SK-N-SH treated with all-trans-retinoic acid at 6 μM for 48 hours (cell line): ENCODE results near the gene HSD17B8.

Experiments
- ATAC-seq: fragments of 200-7000 bp; cut with Tn5 transposase; 3 replicates; pipeline ENCODE4 v1.9.1; 2020; ENCODE audit warnings: mild to moderate bottlenecking, moderate library complexity
- ARNTL ChIP-seq: fragments of 450-650 bp; formaldehyde crosslinking; IDR thresholded peaks from 2 replicates; pipeline ENCODE4 v1.5.0; 2020; ENCODE audit warnings: low read depth, mild to moderate bottlenecking, moderate library complexity, borderline replicate concordance
- BACH2 ChIP-seq: fragments of 250-450 bp; sonication (Bioruptor Pico); IDR thresholded peaks from 2 replicates; pipeline ENCODE4 v1.9.0; 2021; ENCODE audit warnings: mild to moderate bottlenecking, borderline replicate concordance
- CSDC2 ChIP-seq: fragments of 250-450 bp; sonication (Bioruptor Pico); IDR thresholded peaks from 2 replicates; pipeline ENCODE4 v1.5.0; 2020; ENCODE audit warnings: mild to moderate bottlenecking, moderate library complexity
- ESRRG ChIP-seq: fragments of 250-450 bp; sonication (Bioruptor Pico); IDR thresholded peaks from 2 replicates; pipeline ENCODE4 v1.6.1; 2021; ENCODE audit warnings: mild to moderate bottlenecking
- GLIS3 ChIP-seq: fragments of 250-450 bp; sonication (Bioruptor Pico); IDR thresholded peaks from 2 replicates; pipeline ENCODE4 v1.5.0; 2020; ENCODE audit warnings: mild to moderate bottlenecking, moderate library complexity
- ISL1 ChIP-seq: fragments of 250-450 bp; sonication (Bioruptor Pico); IDR thresholded peaks from 2 replicates; pipeline ENCODE4 v2.1.2; 2022; ENCODE audit warnings: mild to moderate bottlenecking, moderate library complexity
- OSR1 ChIP-seq: fragments of 250-450 bp; sonication (Bioruptor Pico); IDR thresholded peaks from 2 replicates; pipeline ENCODE4 v1.8.0; 2022; ENCODE audit warnings: moderate library complexity, mild to moderate bottlenecking, inconsistent platforms
- PPARA ChIP-seq: fragments of 250-450 bp; sonication (Bioruptor Pico); IDR thresholded peaks from 2 replicates; pipeline ENCODE4 v1.5.0; 2020; ENCODE audit warnings: mild to moderate bottlenecking, borderline replicate concordance
- RARB ChIP-seq: fragments of 250-450 bp; sonication (Bioruptor Pico); IDR thresholded peaks from 2 replicates; pipeline ENCODE4 v1.8.0; 2021; ENCODE audit warnings: mild to moderate bottlenecking, moderate library complexity
- SNAI2 ChIP-seq: fragments of 250-450 bp; sonication (Bioruptor Pico); IDR thresholded peaks from 2 replicates; pipeline ENCODE4 v1.5.0; 2020; ENCODE audit warnings: mild to moderate bottlenecking, moderate library complexity
- ZC3H10 ChIP-seq: fragments of 250-450 bp; sonication (Bioruptor Pico); IDR thresholded peaks from 2 replicates; pipeline ENCODE4 v1.5.1; 2021; ENCODE audit warnings: mild to moderate bottlenecking, moderate library complexity
- ZFP3 ChIP-seq: fragments of 250-450 bp; sonication (Bioruptor Pico); IDR thresholded peaks from 2 replicates; pipeline ENCODE4 v1.5.0; 2020; ENCODE audit warnings: mild to moderate bottlenecking, moderate library complexity
- ZFP30 ChIP-seq: fragments of 450-650 bp; formaldehyde crosslinking; IDR thresholded peaks from 2 replicates; pipeline ENCODE4 v1.5.0; 2022; ENCODE audit warnings: mild to moderate bottlenecking, moderate library complexity
- ZNF565 ChIP-seq: fragments of 450-650 bp; formaldehyde crosslinking; conservative IDR thresholded peaks from 2 replicates; pipeline ENCODE4 v1.5.0; 2020; ENCODE audit warnings: low read depth, mild to moderate bottlenecking, moderate library complexity
- ZNF70 ChIP-seq: fragments of 450-650 bp; formaldehyde crosslinking; IDR thresholded peaks from 2 replicates; pipeline ENCODE4 v1.5.0; 2020; ENCODE audit warnings: mild to moderate bottlenecking, moderate library complexity
- ZNF8 ChIP-seq: fragments of 450-650 bp; formaldehyde crosslinking; IDR thresholded peaks from 2 replicates; pipeline ENCODE4 v1.5.0; 2020; ENCODE audit warnings: mild to moderate bottlenecking, moderate library complexity
- TF ChIP-seq, protein P1 (sequence below): fragments of 250-450 bp; sonication (Bioruptor Pico); IDR thresholded peaks from 2 replicates; pipeline ENCODE4 v1.5.1; 2020; ENCODE audit warnings: low read depth, mild to moderate bottlenecking, moderate library complexity
- TF ChIP-seq, protein P2 (sequence below): fragments of 250-450 bp; sonication (Bioruptor Pico); IDR thresholded peaks from 2 replicates; pipeline ENCODE4 v1.5.0; 2020; ENCODE audit warnings: mild to moderate bottlenecking, moderate library complexity
- TF ChIP-seq, protein P3 (sequence below): fragments of 250-450 bp; sonication (Bioruptor Pico); IDR thresholded peaks from 2 replicates; pipeline ENCODE4 v1.5.1; 2021; ENCODE audit warnings: mild to moderate bottlenecking, moderate library complexity
- TF ChIP-seq, protein P4 (sequence below): fragments of 250-450 bp; sonication (Bioruptor Pico); IDR thresholded peaks from 2 replicates; pipeline ENCODE4 v1.8.0; 2020; ENCODE audit warnings: mild to moderate bottlenecking, moderate library complexity, borderline replicate concordance
- TF ChIP-seq, protein P5 (sequence below): fragments of 250-450 bp; sonication (Bioruptor Pico); IDR thresholded peaks from 2 replicates; pipeline ENCODE4 v1.8.0; 2021; ENCODE audit warnings: low read depth, mild to moderate bottlenecking, moderate library complexity, borderline replicate concordance

Gene HSD17B8

DNA sequence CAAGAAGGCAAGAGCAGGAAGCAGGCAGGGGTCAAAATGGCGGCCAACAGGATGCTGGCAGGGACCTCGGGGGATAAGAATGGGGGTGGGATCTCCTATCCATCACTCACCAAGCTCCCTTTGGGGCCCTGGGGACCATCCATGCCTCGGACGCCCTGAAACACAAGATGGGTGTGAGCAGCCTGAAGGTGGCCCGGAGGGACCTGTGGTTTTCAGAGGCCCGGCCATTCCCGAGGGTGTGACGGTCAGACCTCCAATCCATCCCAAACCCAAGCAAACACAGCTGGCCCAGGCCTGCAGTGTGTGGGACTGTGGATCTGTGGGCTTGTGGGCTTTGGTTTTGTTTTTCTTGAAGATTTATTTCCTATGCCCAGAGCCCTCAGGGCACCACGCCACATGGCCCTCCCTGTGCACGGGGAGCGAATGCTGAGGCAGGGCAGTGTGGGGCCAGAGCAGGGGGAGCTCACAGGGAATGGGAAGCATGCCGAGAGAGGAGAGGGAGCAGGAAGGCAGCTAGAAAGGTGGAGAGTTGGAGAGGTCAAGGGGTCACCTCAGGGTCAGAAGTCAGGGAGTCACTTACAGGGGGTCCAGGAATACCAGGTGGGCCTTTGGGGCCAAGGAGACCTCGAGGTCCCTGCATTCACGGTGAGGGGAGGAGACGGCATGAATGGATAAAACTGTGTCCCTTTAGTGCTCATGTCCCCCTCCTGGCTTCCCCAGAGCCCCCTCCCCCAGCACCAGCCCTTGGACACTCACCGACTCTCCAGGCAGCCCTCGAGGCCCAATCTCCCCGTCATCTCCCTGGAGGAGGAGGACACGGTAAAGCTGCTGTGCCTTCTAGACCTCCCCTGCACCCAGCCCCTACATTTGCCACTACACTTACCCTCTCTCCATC is 26.7 kb upstream of the HSD17B8 start:
- ATAC-seq: no peak
- no peak for TF ChIP-seq ZFP3 (CRISPR knock-in tag)
- TF ChIP-seq ZNF70 (CRISPR knock-in tag): no peak
- TF ChIP-seq, protein P1, sequence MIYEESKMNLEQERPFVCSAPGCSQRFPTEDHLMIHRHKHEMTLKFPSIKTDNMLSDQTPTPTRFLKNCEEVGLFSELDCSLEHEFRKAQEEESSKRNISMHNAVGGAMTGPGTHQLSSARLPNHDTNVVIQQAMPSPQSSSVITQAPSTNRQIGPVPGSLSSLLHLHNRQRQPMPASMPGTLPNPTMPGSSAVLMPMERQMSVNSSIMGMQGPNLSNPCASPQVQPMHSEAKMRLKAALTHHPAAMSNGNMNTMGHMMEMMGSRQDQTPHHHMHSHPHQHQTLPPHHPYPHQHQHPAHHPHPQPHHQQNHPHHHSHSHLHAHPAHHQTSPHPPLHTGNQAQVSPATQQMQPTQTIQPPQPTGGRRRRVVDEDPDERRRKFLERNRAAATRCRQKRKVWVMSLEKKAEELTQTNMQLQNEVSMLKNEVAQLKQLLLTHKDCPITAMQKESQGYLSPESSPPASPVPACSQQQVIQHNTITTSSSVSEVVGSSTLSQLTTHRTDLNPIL: no peak
- TF ChIP-seq PPARA: no peak
- no peak for TF ChIP-seq ESRRG
- TF ChIP-seq ISL1: no peak
- TF ChIP-seq ZNF565 (CRISPR knock-in tag): no peak
- TF ChIP-seq BACH2 (CRISPR knock-in tag): no peak
- no peak for TF ChIP-seq OSR1 (CRISPR knock-in tag)
- no peak for TF ChIP-seq ARNTL (CRISPR knock-in tag)
- TF ChIP-seq, protein P2, sequence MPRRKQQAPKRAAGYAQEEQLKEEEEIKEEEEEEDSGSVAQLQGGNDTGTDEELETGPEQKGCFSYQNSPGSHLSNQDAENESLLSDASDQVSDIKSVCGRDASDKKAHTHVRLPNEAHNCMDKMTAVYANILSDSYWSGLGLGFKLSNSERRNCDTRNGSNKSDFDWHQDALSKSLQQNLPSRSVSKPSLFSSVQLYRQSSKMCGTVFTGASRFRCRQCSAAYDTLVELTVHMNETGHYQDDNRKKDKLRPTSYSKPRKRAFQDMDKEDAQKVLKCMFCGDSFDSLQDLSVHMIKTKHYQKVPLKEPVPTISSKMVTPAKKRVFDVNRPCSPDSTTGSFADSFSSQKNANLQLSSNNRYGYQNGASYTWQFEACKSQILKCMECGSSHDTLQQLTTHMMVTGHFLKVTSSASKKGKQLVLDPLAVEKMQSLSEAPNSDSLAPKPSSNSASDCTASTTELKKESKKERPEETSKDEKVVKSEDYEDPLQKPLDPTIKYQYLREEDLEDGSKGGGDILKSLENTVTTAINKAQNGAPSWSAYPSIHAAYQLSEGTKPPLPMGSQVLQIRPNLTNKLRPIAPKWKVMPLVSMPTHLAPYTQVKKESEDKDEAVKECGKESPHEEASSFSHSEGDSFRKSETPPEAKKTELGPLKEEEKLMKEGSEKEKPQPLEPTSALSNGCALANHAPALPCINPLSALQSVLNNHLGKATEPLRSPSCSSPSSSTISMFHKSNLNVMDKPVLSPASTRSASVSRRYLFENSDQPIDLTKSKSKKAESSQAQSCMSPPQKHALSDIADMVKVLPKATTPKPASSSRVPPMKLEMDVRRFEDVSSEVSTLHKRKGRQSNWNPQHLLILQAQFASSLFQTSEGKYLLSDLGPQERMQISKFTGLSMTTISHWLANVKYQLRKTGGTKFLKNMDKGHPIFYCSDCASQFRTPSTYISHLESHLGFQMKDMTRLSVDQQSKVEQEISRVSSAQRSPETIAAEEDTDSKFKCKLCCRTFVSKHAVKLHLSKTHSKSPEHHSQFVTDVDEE (CRISPR knock-in tag): no peak
- no peak for TF ChIP-seq ZC3H10 (CRISPR knock-in tag)
- TF ChIP-seq, protein P3, sequence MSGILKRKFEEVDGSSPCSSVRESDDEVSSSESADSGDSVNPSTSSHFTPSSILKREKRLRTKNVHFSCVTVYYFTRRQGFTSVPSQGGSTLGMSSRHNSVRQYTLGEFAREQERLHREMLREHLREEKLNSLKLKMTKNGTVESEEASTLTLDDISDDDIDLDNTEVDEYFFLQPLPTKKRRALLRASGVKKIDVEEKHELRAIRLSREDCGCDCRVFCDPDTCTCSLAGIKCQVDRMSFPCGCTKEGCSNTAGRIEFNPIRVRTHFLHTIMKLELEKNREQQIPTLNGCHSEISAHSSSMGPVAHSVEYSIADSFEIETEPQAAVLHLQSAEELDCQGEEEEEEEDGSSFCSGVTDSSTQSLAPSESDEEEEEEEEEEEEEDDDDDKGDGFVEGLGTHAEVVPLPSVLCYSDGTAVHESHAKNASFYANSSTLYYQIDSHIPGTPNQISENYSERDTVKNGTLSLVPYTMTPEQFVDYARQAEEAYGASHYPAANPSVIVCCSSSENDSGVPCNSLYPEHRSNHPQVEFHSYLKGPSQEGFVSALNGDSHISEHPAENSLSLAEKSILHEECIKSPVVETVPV (CRISPR knock-in tag): no peak
- TF ChIP-seq, protein P4, sequence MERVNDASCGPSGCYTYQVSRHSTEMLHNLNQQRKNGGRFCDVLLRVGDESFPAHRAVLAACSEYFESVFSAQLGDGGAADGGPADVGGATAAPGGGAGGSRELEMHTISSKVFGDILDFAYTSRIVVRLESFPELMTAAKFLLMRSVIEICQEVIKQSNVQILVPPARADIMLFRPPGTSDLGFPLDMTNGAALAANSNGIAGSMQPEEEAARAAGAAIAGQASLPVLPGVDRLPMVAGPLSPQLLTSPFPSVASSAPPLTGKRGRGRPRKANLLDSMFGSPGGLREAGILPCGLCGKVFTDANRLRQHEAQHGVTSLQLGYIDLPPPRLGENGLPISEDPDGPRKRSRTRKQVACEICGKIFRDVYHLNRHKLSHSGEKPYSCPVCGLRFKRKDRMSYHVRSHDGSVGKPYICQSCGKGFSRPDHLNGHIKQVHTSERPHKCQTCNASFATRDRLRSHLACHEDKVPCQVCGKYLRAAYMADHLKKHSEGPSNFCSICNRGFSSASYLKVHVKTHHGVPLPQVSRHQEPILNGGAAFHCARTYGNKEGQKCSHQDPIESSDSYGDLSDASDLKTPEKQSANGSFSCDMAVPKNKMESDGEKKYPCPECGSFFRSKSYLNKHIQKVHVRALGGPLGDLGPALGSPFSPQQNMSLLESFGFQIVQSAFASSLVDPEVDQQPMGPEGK (CRISPR knock-in tag): no peak
- TF ChIP-seq ZFP30: no peak
- no peak for TF ChIP-seq CSDC2 (CRISPR knock-in tag)

DNA sequence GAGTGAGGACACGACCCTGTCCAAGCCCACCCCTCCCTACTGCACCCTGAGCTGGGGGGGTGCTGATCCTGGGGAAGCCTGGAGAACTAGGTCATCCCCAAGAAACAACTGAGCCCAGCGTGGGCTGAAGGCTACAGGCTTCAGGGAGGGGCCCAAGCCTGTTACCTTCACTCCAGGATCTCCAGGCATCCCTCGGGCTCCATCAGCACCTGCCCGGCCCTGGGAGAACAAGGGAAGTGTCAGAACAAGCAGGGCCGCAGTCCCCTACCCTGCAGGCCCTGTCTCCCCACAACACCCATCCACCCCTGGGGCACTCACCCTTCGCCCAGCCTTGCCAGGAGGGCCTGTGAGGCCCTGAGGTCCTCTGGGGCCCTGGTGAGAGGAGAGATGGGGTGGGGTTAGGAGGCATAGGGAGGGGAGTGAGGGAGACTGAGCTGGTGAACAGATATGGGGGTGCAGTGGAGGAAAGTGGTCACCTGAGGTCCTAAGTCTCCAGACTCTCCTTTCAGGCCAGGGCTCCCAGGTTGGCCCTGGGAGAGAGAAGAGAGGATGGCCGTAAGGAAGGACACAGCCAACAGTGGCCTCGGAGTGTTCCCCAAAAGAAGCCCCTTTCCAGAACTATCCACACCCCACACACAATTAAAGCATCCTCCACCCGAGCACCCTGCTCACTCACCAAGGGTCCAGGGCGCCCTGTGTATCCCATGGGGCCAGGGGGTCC is 25.5 kb upstream of the HSD17B8 start:
- no peak for ATAC-seq
- no peak for TF ChIP-seq ZFP3 (CRISPR knock-in tag)
- TF ChIP-seq, protein P3 (CRISPR knock-in tag): no peak
- TF ChIP-seq, protein P5, sequence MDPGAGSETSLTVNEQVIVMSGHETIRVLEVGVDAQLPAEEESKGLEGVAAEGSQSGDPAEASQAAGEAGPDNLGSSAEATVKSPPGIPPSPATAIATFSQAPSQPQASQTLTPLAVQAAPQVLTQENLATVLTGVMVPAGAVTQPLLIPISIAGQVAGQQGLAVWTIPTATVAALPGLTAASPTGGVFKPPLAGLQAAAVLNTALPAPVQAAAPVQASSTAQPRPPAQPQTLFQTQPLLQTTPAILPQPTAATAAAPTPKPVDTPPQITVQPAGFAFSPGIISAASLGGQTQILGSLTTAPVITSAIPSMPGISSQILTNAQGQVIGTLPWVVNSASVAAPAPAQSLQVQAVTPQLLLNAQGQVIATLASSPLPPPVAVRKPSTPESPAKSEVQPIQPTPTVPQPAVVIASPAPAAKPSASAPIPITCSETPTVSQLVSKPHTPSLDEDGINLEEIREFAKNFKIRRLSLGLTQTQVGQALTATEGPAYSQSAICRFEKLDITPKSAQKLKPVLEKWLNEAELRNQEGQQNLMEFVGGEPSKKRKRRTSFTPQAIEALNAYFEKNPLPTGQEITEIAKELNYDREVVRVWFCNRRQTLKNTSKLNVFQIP (CRISPR knock-in tag): no peak
- no peak for TF ChIP-seq GLIS3 (CRISPR knock-in tag)
- TF ChIP-seq, protein P2 (CRISPR knock-in tag): no peak
- no peak for TF ChIP-seq RARB (CRISPR knock-in tag)
- no peak for TF ChIP-seq ZNF565 (CRISPR knock-in tag)
- no peak for TF ChIP-seq SNAI2 (CRISPR knock-in tag)
- TF ChIP-seq ISL1: no peak
- no peak for TF ChIP-seq BACH2 (CRISPR knock-in tag)
- no peak for TF ChIP-seq ARNTL (CRISPR knock-in tag)
- TF ChIP-seq OSR1 (CRISPR knock-in tag): no peak
- TF ChIP-seq, protein P1: no peak
- no peak for TF ChIP-seq CSDC2 (CRISPR knock-in tag)
- TF ChIP-seq ZNF70 (CRISPR knock-in tag): no peak
- no peak for TF ChIP-seq ZFP30
- TF ChIP-seq ZC3H10 (CRISPR knock-in tag): no peak
- TF ChIP-seq ZNF8 (CRISPR knock-in tag): no peak
